ENCODE results near the gene NHSL2.

DNA sequence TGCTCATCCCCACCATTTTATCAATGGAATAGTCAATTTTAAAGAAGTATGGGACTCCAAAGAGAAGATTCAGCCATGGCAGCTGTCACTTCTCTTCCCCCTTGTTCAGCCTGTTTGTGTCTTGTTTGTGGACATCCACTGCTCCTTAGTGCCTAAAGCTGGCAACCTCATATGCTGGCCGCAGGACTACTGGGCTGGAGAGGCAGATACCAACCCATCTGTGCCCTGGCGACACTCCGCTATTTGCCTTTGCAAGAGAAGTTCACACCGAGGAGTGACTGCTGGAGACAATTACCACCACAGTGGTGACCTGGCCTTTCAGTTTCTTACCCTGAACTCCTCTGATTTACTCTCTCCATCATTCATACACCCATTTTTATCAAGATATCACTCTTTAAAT, 64.3 kb downstream of the NHSL2 start:
- TF ChIP-seq CTCF (IDR thresholded peaks at IDR 0.05) = no peak
- no peak for TF ChIP-seq POLR2A (IDR thresholded peaks at IDR 0.05)
- TF ChIP-seq EP300 (IDR thresholded peaks at IDR 0.05) = no peak
- no peak for TF ChIP-seq POLR2AphosphoS5 (IDR thresholded peaks at IDR 0.05)

Data from gastroesophageal sphincter (tissue), 3 donors.